ENCODE data around the gene SWSAP1.
A peak's percentile ranks its signal among the peaks of the same experiment; 100 is the strongest.

The SWSAP1 gene

GRCh38 chr19:11380653-11381537 is 6.4 kb downstream of the SWSAP1 start (continued):
- TF ChIP-seq ZNF280C (tag by site-specific recombination; IDR thresholded peaks at IDR 0.05), result no peak
- TF ChIP-seq HOXA7 (CRISPR knock-in tag; IDR thresholded peaks at IDR 0.05; ENCODE audit: borderline replicate concordance), result no peak
- no peak for TF ChIP-seq ZNF513 (tag by site-specific recombination; IDR thresholded peaks at IDR 0.05)
- 0 out of 2 replicates have a peak, but pooled peaks have one; percentile 11 for TF ChIP-seq ZNF692 (tag by site-specific recombination; IDR thresholded peaks at IDR 0.05)
- no peak; the same call in 1 of the 2 replicates for TF ChIP-seq SCRT2 (tag by site-specific recombination; IDR thresholded peaks at IDR 0.05)
- no peak for TF ChIP-seq ZNF302 (tag by site-specific recombination; IDR thresholded peaks at IDR 0.05; ENCODE audit: low read depth)
- TF ChIP-seq ZNF510 (tag by site-specific recombination; IDR thresholded peaks at IDR 0.05; ENCODE audit: insufficient replicate concordance), result no peak
- TF ChIP-seq ZNF140 (tag by site-specific recombination; IDR thresholded peaks at IDR 0.05), result no peak
- no peak; the same call in 1 of the 2 replicates for TF ChIP-seq TSHZ1 (tag by site-specific recombination; IDR thresholded peaks at IDR 0.05; ENCODE audit: borderline replicate concordance)
- TF ChIP-seq ZBTB48 (tag by site-specific recombination; IDR thresholded peaks at IDR 0.05), result no peak
- 0 out of 2 replicates have a peak, but pooled peaks have one; percentile 48 for TF ChIP-seq ZNF10 (tag by site-specific recombination; IDR thresholded peaks at IDR 0.05)
- no peak for TF ChIP-seq ZNF18 (tag by site-specific recombination; IDR thresholded peaks at IDR 0.05)
- TF ChIP-seq BCL11A (tag by site-specific recombination; IDR thresholded peaks at IDR 0.05; ENCODE audit: low read depth), result no peak; the same call in 1 of the 2 replicates
- TF ChIP-seq ZNF785 (tag by site-specific recombination; IDR thresholded peaks at IDR 0.05), result no peak
- no peak for TF ChIP-seq ZNF341 (tag by site-specific recombination; IDR thresholded peaks at IDR 0.05; ENCODE audit: low read depth)
- no peak for TF ChIP-seq ATF2 (tag by site-specific recombination; IDR thresholded peaks at IDR 0.05; ENCODE audit: low read depth)
- TF ChIP-seq KLF8 (tag by site-specific recombination; IDR thresholded peaks at IDR 0.05), result no peak
- TF ChIP-seq ZNF558 (tag by site-specific recombination; IDR thresholded peaks at IDR 0.05), result no peak
- no peak for TF ChIP-seq KLF1 (tag by site-specific recombination; IDR thresholded peaks at IDR 0.05)
- no peak for TF ChIP-seq ZNF624 (tag by site-specific recombination; IDR thresholded peaks at IDR 0.05)
- TF ChIP-seq YY2 (tag by site-specific recombination; IDR thresholded peaks at IDR 0.05), result 0 out of 2 replicates have a peak, but pooled peaks have one; percentile 19
- peak; percentile 95 for TF ChIP-seq ZBTB20 (tag by site-specific recombination; IDR thresholded peaks at IDR 0.05)
- peak; percentile 29; the same call in 1 of the 2 replicates for TF ChIP-seq ZNF501 (tag by site-specific recombination; IDR thresholded peaks at IDR 0.05)
- TF ChIP-seq EGR2 (tag by site-specific recombination; IDR thresholded peaks at IDR 0.05; ENCODE audit: low read depth), result peak; percentile 55
- TF ChIP-seq ZNF549 (tag by site-specific recombination; IDR thresholded peaks at IDR 0.05), result no peak
- no peak for TF ChIP-seq OSR2 (tag by site-specific recombination; IDR thresholded peaks at IDR 0.05)
- TF ChIP-seq ZNF580 (tag by site-specific recombination; IDR thresholded peaks at IDR 0.05), result 0 out of 2 replicates have a peak, but pooled peaks have one; percentile 8
